GM18526 (cell line): ENCODE results near the gene TBX4.

Source experiments
- POLR2A ChIP-seq: IDR thresholded peaks from 3 replicates; pipeline ENCODE4 v1.6.1; 2011; ENCODE audit not compliant: insufficient read length; ENCODE audit errors: extremely low read depth

The TBX4 gene

GRCh38 chr17:61478026-61478789 lies 26.0 kb downstream of the TBX4 start:
- TF ChIP-seq POLR2A, result no peak

- TF ChIP-seq POLR2A, result no peak
These were observed 26.7 kb downstream of the TBX4 start for GRCh38 chr17:61478790-61479492.

- no peak for TF ChIP-seq POLR2A
These were observed 27.5 kb downstream of the TBX4 start for GRCh38 chr17:61479493-61480413.

GRCh38 chr17:61480414-61480807 lies 28.2 kb downstream of the TBX4 start:
- no peak for TF ChIP-seq POLR2A

GRCh38 chr17:61481421-61481820 lies 29.2 kb downstream of the TBX4 start:
- no peak for TF ChIP-seq POLR2A

GRCh38 chr17:61482467-61482866 lies 30.2 kb downstream of the TBX4 start:
- TF ChIP-seq POLR2A, result no peak

GRCh38 chr17:61483778-61484116 lies 31.5 kb downstream of the TBX4 start:
- TF ChIP-seq POLR2A, result no peak

GRCh38 chr17:61484174-61484573 lies 32.0 kb downstream of the TBX4 start:
- no peak for TF ChIP-seq POLR2A

- TF ChIP-seq POLR2A, result no peak
These were observed 33.0 kb downstream of the TBX4 start for GRCh38 chr17:61485067-61485775.

GRCh38 chr17:61486135-61487120 lies 34.2 kb downstream of the TBX4 start:
- no peak for TF ChIP-seq POLR2A

GRCh38 chr17:61487161-61487988 lies 35.2 kb downstream of the TBX4 start:
- no peak for TF ChIP-seq POLR2A

- no peak for TF ChIP-seq POLR2A
These were observed 35.9 kb downstream of the TBX4 start for GRCh38 chr17:61487989-61488595.

GRCh38 chr17:61488878-61489718 lies 36.9 kb downstream of the TBX4 start:
- TF ChIP-seq POLR2A, result no peak
